Measurements from ENCODE around the gene GRB2. TPM values are rescaled to one million over a fixed set of nuclear protein-coding genes. Genes with fewer than 3 reads are reported as not detected.

GRB2 gene
- total RNA-seq, 2 experiments from 2014 or later: 244 to 308 TPM

DNA sequence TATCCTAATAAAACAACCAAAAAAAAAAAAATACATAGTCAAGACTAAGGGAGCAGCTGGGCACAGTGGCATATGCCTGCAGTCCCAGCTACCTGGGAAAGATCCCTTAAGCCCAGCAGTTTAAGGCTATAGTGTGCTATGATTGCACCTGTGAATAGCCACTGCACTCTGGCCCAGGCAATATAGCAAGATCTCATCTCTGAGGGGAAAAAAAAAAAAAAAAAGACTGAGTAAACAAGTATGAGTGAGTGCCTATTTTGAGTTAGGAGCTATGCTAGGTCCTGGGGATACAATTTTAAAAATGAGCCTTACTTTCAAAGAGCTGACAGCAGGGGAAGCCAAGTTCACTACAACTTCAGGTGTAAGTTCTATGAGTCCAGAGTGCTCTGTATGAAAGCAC is 55.4 kb downstream of the GRB2 start:
- H3K9me3 ChIP-seq (ENCODE audit: low read length): peaks cover 5% of the 10 kb centered on the region; the same call in 1 of the 2 replicates
- POLR2A ChIA-PET: interaction anchor here (0.6 to 16.4 kb wide), 16 partner anchors 9 to 87 kb away, joined by 3 to 393 read pairs (median 9); partner anchors contain the start of gene GRB2
- CTCF ChIA-PET (ENCODE audit: unreplicated experiment): interaction anchor here (0.6 to 0.8 kb wide), 3 partner anchors 14 to 30 kb away, joined by 3 to 8 read pairs (median 3); no protein-coding TSS in a partner anchor
- H3K4me1 ChIP-seq (ENCODE audit: insufficient read depth, low read length, poor library complexity, severe bottlenecking): peaks cover 71% of the 10 kb centered on the region
- H3K36me3 ChIP-seq (ENCODE audit: insufficient read depth, low read length): peaks cover 39% of the 10 kb centered on the region
- no peak overlapping the region for H3K4me3 ChIP-seq (ENCODE audit: low read depth, low read length, poor library complexity, severe bottlenecking)
- H3K4me2 ChIP-seq (ENCODE audit: low read length): peak overlapping the region; percentile 84
- H3K79me2 ChIP-seq (ENCODE audit: insufficient read depth, low read depth, low read length): peaks cover 94% of the 10 kb centered on the region
- peak; percentile 49 for DNase-seq (ENCODE audit: low spot score)
- H3K27ac ChIP-seq (ENCODE audit: low read depth, low read length, poor library complexity, severe bottlenecking): peak overlapping the region; percentile 94
- no peak for TF ChIP-seq EZH2phosphoT487 (IDR thresholded peaks at IDR 0.05; ENCODE audit: borderline replicate concordance, low read depth, low read length)
- no peak for TF ChIP-seq CTCF (conservative IDR thresholded peaks at IDR 0.05; ENCODE audit: low read length)
- intact Hi-C loops (cut with micrococcal nuclease; ENCODE audit: unreplicated experiment): no loop called here
- H2AFZ ChIP-seq (ENCODE audit: low read length): no peak overlapping the region
- H4K20me1 ChIP-seq (ENCODE audit: insufficient read depth, low read length): peaks cover 11% of the 10 kb centered on the region
- no peaks in the 10 kb centered on the region for H3K9me2 ChIP-seq (ENCODE audit: insufficient read depth, low read length)
- no TSS peak for BruUV-seq (replicated peaks)

DNA sequence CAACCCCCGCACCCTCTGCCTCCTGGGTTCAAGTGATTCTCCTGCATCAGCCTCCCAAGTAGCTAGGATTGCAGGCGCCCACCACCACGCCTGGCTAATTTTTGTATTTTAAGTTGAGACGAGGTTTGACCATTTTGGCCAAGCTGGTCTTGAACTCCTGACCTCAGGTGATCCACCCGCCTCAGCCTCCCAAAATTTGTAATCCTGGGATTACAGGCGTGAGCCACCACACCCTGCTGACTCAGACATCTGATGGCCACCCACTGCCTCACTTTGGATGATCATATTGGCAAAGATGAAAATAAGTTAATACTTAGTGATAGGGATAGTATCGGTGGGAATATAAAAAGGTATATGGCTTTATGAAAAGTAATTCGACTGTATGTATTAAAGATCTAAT is 55.9 kb downstream of the GRB2 start:
- intact Hi-C loops (cut with micrococcal nuclease; ENCODE audit: unreplicated experiment): no loop called here
- H3K79me2 ChIP-seq (ENCODE audit: insufficient read depth, low read depth, low read length): peaks cover 93% of the 10 kb centered on the region
- H3K4me1 ChIP-seq (ENCODE audit: insufficient read depth, low read length, poor library complexity, severe bottlenecking): peaks cover 73% of the 10 kb centered on the region
- peak overlapping the region; percentile 84 for H3K4me2 ChIP-seq (ENCODE audit: low read length)
- peak overlapping the region; percentile 94 for H3K27ac ChIP-seq (ENCODE audit: low read depth, low read length, poor library complexity, severe bottlenecking)
- TF ChIP-seq EZH2phosphoT487 (IDR thresholded peaks at IDR 0.05; ENCODE audit: borderline replicate concordance, low read depth, low read length) (no peak), CTCF (conservative IDR thresholded peaks at IDR 0.05; ENCODE audit: low read length) (no peak)
- H4K20me1 ChIP-seq (ENCODE audit: insufficient read depth, low read length): peaks cover 11% of the 10 kb centered on the region
- H2AFZ ChIP-seq (ENCODE audit: low read length): no peak overlapping the region
- peak overlapping the region; percentile 75 for H3K4me3 ChIP-seq (ENCODE audit: low read depth, low read length, poor library complexity, severe bottlenecking)
- BruUV-seq (replicated peaks): no TSS peak
- H3K9me2 ChIP-seq (ENCODE audit: insufficient read depth, low read length): no peaks in the 10 kb centered on the region
- peaks cover 4% of the 10 kb centered on the region; the same call in 1 of the 2 replicates for H3K9me3 ChIP-seq (ENCODE audit: low read length)
- ChIA-PET POLR2A (interaction anchor here (0.6 to 16.4 kb wide), 16 partner anchors 9 to 86 kb away, joined by 3 to 393 read pairs (median 10); partner anchors contain the start of gene GRB2), CTCF (ENCODE audit: unreplicated experiment) (interaction anchor here (1.2 kb wide), 1 partner anchor 47 kb away, joined by 5 read pairs; no protein-coding TSS in a partner anchor)
- peaks cover 35% of the 10 kb centered on the region for H3K36me3 ChIP-seq (ENCODE audit: insufficient read depth, low read length)
- DNase-seq (ENCODE audit: low spot score): no peak

- ChIA-PET POLR2A (interaction anchor here (0.5 to 16.4 kb wide), 19 partner anchors 8 to 98 kb away, joined by 3 to 393 read pairs (median 10); partner anchors contain the start of genes GGA3, MIF4GD, MRPS7 and SLC25A19), CTCF (ENCODE audit: unreplicated experiment) (interaction anchor here (0.6 to 2.4 kb wide), 4 partner anchors 11 to 284 kb away, joined by 3 to 10 read pairs (median 4); no protein-coding TSS in a partner anchor)
- Histone ChIP-seq H3K4me1 (ENCODE audit: insufficient read depth, low read length, poor library complexity, severe bottlenecking) (peaks cover 83% of the 10 kb centered on the region), H3K36me3 (ENCODE audit: insufficient read depth, low read length) (peaks cover 28% of the 10 kb centered on the region; the same call in 1 of the 2 replicates), H3K27ac (ENCODE audit: low read depth, low read length, poor library complexity, severe bottlenecking) (peak overlapping the region; percentile 94), H4K20me1 (ENCODE audit: insufficient read depth, low read length) (peaks cover 11% of the 10 kb centered on the region), H3K4me2 (ENCODE audit: low read length) (peak overlapping the region; percentile 84), H3K9me3 (ENCODE audit: low read length) (no peaks in the 10 kb centered on the region), H3K9me2 (ENCODE audit: insufficient read depth, low read length) (no peaks in the 10 kb centered on the region), H3K4me3 (ENCODE audit: low read depth, low read length, poor library complexity, severe bottlenecking) (peak overlapping the region; percentile 75), H2AFZ (ENCODE audit: low read length) (no peak overlapping the region), H3K79me2 (ENCODE audit: insufficient read depth, low read depth, low read length) (peaks cover 94% of the 10 kb centered on the region)
- intact Hi-C loops (cut with micrococcal nuclease; ENCODE audit: unreplicated experiment): no loop called here
- TF ChIP-seq CTCF (conservative IDR thresholded peaks at IDR 0.05; ENCODE audit: low read length) (no peak), EZH2phosphoT487 (IDR thresholded peaks at IDR 0.05; ENCODE audit: borderline replicate concordance, low read depth, low read length) (no peak)
- peak; percentile 60 for DNase-seq (ENCODE audit: low spot score)
- no TSS peak for BruUV-seq (replicated peaks)
These were observed 57.0 kb downstream of the GRB2 start for GRCh38 chr17:75348386-75349012.

Measured in OCI-LY7 (cell line).